Activated T-helper 2 cell treated with anti-CD3 and anti-CD28 coated beads, Interferon-gamma antibody, Interleukin-2, Interleukin-4, amounts not matched to agents 10 μg/mL and 5 μg/mL and 100 μg/mL, durations not matched to agents 14 hours and 24 hours and 36 hours (primary cell): Measurements from ENCODE around the gene PARP11. TPM values are rescaled to one million over a fixed set of nuclear protein-coding genes. Genes with fewer than 3 reads are reported as not detected.

Experiments used
- DNase-seq: peaks from one replicate; pipeline ENCODE4 v3.0.0; 2021; ENCODE audit warnings: low spot score
- H3K27ac Mint-ChIP-seq: one replicate; pipeline ENCODE4 v1.8.0; 2021; ENCODE audit warnings: mixed read lengths
- H3K27me3 Mint-ChIP-seq: one replicate; pipeline ENCODE4 v1.8.0; 2021; ENCODE audit warnings: low read depth, mixed read lengths
- H3K36me3 Mint-ChIP-seq: one replicate; pipeline ENCODE4 v1.8.0; 2021; ENCODE audit warnings: low read depth, mixed read lengths
- H3K4me1 Mint-ChIP-seq: one replicate; pipeline ENCODE4 v1.8.0; 2021; ENCODE audit warnings: low read depth, mixed read lengths
- H3K4me3 Mint-ChIP-seq: one replicate; pipeline ENCODE4 v1.8.0; 2021; ENCODE audit warnings: low read depth, mild to moderate bottlenecking, moderate library complexity, mixed read lengths
- H3K9me3 Mint-ChIP-seq: one replicate; pipeline ENCODE4 v1.8.0; 2021; ENCODE audit warnings: mixed read lengths
- intact Hi-C: fragments of 100-400 bp; cut with micrococcal nuclease; formaldehyde crosslinking; loops from one replicate; pipeline ENCODE4 v1.15.1; 2023
- total RNA-seq: library from RNA; stranded (reverse); gene quantifications from 2 replicates; pipeline ENCODE4 v1.2.3, GENCODE V29; 2022

The PARP11 gene
- total RNA-seq, 1 donor from 2014 or later, result 16.0 TPM

DNA sequence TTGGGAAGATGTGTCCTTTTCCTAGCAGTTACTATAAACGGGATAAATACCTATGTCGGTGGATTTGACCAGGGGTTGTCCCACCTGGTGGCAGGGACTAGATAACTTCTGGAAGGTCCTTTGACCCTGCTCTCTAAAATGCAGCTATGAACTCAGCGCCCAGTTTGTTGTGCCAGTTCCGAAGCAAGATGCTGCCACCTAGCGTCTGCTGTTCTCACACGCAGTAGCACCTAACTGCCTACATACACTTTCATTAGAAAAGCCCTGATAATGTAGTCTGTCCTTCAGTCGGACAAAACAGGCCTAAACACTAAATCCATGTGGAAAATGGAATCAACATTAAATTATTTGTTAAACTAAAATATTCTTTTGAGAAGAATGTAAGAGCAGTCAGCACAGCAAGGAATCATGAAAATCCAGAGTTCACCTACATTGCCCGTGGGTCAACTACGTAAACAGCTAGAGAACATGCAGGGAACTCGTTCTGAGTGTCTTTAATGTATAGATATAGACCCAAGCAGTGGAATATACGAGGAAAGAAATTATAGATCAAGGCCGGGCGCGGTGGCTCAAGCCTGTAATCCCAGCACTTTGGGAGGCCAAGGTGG lies 69.2 kb downstream of the PARP11 start:
- Mint-ChIP-seq H3K4me1 (peaks cover 6% of the 10 kb centered on the region), H3K27ac (no peak overlapping the region), H3K4me3 (no peak overlapping the region), H3K9me3 (no peaks in the 10 kb centered on the region), H3K27me3 (no peaks in the 10 kb centered on the region), H3K36me3 (peaks cover 21% of the 10 kb centered on the region)
- intact Hi-C loops, result loop anchor here (1.0 to 5.0 kb wide), 2 partner anchors 147 to 504 kb away; no protein-coding TSS in a partner anchor
- peak; percentile 51 for DNase-seq

- no peak overlapping the region for H3K4me3 Mint-ChIP-seq
- no peak for DNase-seq
- H3K36me3 Mint-ChIP-seq, result peaks cover 16% of the 10 kb centered on the region
- no peak overlapping the region for H3K27ac Mint-ChIP-seq
- H3K4me1 Mint-ChIP-seq, result peaks cover 3% of the 10 kb centered on the region
- no peaks in the 10 kb centered on the region for H3K27me3 Mint-ChIP-seq
- no peaks in the 10 kb centered on the region for H3K9me3 Mint-ChIP-seq
- intact Hi-C loops, result loop anchor here (5.0 kb wide), 1 partner anchor 145 kb away; no protein-coding TSS in a partner anchor
Observed at GRCh38 chr12:3802721-3803120, 70.5 kb downstream of the PARP11 start.

- Mint-ChIP-seq H3K9me3 (no peaks in the 10 kb centered on the region), H3K27ac (no peak overlapping the region), H3K4me1 (peaks cover 9% of the 10 kb centered on the region), H3K4me3 (no peak overlapping the region), H3K27me3 (no peaks in the 10 kb centered on the region), H3K36me3 (no peaks in the 10 kb centered on the region)
- intact Hi-C loops, result no loop called here
- no peak for DNase-seq
Observed at GRCh38 chr12:3797531-3798048, 75.6 kb downstream of the PARP11 start.

DNA sequence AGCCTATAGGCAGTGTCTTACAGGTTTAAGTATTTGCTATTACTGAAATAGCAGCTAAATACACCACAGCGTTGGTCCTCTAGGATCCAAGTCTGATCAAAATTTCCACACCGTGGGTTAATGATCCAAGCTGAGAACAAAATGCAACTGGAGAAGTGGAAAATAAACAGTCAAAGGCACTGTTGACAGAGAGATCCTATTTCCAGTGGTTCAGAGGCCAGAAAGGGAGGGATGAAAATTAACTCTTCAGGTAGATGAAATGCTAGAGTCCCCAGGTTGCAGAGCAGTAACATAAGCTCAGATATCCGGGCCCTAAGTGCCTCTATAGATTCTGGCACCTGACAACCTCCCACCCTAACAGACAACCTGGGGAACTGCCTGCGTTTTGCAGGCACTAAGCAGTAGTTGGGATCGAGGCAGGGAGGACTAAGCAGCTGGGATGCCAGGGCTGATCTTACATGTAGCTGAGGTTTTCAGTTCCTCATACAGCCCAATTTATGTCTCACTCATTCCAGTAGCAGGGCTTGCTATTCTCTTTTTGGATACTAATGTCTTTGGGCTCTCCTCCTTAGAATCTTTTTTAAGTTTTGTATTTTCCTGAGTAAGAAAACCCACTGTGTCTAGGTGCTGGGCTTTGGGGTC lies 77.6 kb downstream of the PARP11 start:
- intact Hi-C loops, result no loop called here
- no peaks in the 10 kb centered on the region for H3K9me3 Mint-ChIP-seq
- no peak overlapping the region for H3K27ac Mint-ChIP-seq
- peaks cover 6% of the 10 kb centered on the region for H3K4me1 Mint-ChIP-seq
- H3K27me3 Mint-ChIP-seq, result no peaks in the 10 kb centered on the region
- DNase-seq, result no peak
- no peaks in the 10 kb centered on the region for H3K36me3 Mint-ChIP-seq
- no peak overlapping the region for H3K4me3 Mint-ChIP-seq

DNA sequence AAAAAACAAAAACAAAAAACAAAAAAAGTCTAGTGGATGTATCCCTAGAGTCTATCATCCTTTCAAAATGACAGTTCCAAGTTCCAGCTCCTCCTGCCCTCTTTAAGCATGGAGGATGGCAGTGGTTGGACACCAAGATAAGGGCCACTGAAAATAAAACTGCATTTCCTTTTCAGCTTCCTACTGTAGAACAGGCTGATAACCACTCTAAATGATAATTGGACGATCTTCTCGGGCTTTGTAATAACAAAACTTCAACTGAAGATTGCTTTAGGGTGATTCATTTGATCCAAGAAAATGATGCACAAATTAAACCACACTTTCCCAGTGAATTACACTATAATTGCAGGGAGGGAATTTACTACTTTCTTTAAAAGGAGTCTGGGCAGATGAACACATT lies 78.1 kb downstream of the PARP11 start:
- intact Hi-C loops, result no loop called here
- DNase-seq, result no peak
- Mint-ChIP-seq H3K9me3 (no peaks in the 10 kb centered on the region), H3K27ac (no peak overlapping the region), H3K36me3 (no peaks in the 10 kb centered on the region), H3K4me1 (peaks cover 6% of the 10 kb centered on the region), H3K27me3 (no peaks in the 10 kb centered on the region), H3K4me3 (no peak overlapping the region)

DNA sequence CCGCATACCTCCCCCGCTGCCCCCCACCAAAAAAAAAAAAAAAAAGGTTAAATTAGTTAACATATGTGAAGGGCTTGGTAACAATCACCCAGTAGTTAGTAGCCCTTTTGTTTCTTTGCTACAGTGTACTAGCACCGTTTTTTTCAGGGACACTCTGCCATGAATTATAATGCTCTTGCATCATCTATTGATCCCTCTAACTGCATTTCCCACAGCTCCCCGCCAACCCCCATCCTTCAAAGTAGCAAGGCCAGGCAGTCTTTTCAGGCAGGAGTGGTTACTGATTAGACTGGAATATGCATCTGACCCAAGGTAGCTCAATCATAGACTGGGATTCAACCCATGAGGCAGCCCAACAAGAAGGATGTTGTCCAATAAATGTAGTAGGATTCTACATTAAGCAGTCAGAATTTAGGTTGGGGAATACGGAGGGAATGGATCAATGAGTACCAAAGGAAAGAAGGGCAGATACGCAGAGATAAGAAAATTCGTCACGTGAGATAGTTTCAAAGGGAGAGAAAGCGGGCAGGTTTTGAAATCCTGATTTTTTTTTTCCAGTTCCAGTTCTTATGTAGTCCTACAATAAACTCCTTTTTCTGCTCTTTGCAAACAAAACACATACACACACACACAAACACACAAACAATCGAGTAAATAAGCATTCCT lies 80.4 kb downstream of the PARP11 start:
- intact Hi-C loops, result no loop called here
- Mint-ChIP-seq H3K27ac (no peak overlapping the region), H3K27me3 (no peaks in the 10 kb centered on the region), H3K36me3 (no peaks in the 10 kb centered on the region), H3K9me3 (peaks cover 7% of the 10 kb centered on the region), H3K4me3 (no peak overlapping the region), H3K4me1 (peaks cover 6% of the 10 kb centered on the region)
- no peak for DNase-seq

- peaks cover 6% of the 10 kb centered on the region for H3K4me1 Mint-ChIP-seq
- intact Hi-C loops, result no loop called here
- H3K27me3 Mint-ChIP-seq, result no peaks in the 10 kb centered on the region
- no peak overlapping the region for H3K27ac Mint-ChIP-seq
- H3K9me3 Mint-ChIP-seq, result peaks cover 7% of the 10 kb centered on the region
- no peak overlapping the region for H3K4me3 Mint-ChIP-seq
- DNase-seq, result no peak
- no peaks in the 10 kb centered on the region for H3K36me3 Mint-ChIP-seq
Observed at GRCh38 chr12:3791256-3791874, 81.8 kb downstream of the PARP11 start.

- intact Hi-C loops, result no loop called here
- DNase-seq, result no peak
- Mint-ChIP-seq H3K4me3 (no peak overlapping the region), H3K27me3 (no peaks in the 10 kb centered on the region), H3K9me3 (peaks cover 7% of the 10 kb centered on the region), H3K4me1 (peaks cover 6% of the 10 kb centered on the region), H3K27ac (no peak overlapping the region), H3K36me3 (no peaks in the 10 kb centered on the region)
Observed at GRCh38 chr12:3790642-3791041, 82.6 kb downstream of the PARP11 start.

- H3K4me1 Mint-ChIP-seq, result no peaks in the 10 kb centered on the region
- no peaks in the 10 kb centered on the region for H3K36me3 Mint-ChIP-seq
- no peak for DNase-seq
- no peak overlapping the region for H3K27ac Mint-ChIP-seq
- H3K4me3 Mint-ChIP-seq, result no peak overlapping the region
- intact Hi-C loops, result no loop called here
- H3K9me3 Mint-ChIP-seq, result peaks cover 7% of the 10 kb centered on the region
- H3K27me3 Mint-ChIP-seq, result no peaks in the 10 kb centered on the region
Observed at GRCh38 chr12:3789838-3790237, 83.4 kb downstream of the PARP11 start.

DNA sequence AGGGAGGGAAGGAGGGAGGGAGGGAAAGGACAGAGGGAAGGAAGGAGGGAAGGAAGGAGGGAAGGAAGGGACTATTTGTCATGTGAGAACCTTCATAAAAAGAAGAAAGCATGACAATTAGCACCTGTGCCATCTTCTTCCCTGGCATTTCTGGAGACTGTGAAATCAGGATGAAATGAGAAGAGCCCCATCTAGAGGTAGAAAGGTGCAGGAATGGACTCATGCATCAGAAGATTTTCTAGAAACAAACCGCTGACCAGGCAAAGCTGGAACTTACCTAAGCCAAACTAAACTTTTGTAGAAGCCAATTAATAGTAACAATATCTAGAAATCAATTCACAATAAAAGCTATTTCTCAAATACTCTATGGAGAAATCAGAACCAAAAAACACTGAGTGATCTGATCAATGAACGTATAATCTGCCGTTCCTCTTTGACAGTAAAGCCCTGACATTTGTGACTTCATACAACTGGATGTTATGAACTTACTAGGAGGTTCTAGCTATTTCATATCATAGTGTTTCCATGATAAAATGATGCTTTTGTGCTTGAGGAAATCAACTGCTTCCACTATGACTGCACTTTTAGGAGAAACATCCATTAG lies 95.9 kb downstream of the PARP11 start:
- intact Hi-C loops, result loop anchor here (1.0 kb wide), 1 partner anchor 119 kb away; no protein-coding TSS in a partner anchor
- H3K4me1 Mint-ChIP-seq, result peaks cover 4% of the 10 kb centered on the region
- no peak overlapping the region for H3K27ac Mint-ChIP-seq
- H3K27me3 Mint-ChIP-seq, result peaks cover 10% of the 10 kb centered on the region
- DNase-seq, result no peak
- H3K9me3 Mint-ChIP-seq, result no peaks in the 10 kb centered on the region
- no peak overlapping the region for H3K4me3 Mint-ChIP-seq
- no peaks in the 10 kb centered on the region for H3K36me3 Mint-ChIP-seq

DNA sequence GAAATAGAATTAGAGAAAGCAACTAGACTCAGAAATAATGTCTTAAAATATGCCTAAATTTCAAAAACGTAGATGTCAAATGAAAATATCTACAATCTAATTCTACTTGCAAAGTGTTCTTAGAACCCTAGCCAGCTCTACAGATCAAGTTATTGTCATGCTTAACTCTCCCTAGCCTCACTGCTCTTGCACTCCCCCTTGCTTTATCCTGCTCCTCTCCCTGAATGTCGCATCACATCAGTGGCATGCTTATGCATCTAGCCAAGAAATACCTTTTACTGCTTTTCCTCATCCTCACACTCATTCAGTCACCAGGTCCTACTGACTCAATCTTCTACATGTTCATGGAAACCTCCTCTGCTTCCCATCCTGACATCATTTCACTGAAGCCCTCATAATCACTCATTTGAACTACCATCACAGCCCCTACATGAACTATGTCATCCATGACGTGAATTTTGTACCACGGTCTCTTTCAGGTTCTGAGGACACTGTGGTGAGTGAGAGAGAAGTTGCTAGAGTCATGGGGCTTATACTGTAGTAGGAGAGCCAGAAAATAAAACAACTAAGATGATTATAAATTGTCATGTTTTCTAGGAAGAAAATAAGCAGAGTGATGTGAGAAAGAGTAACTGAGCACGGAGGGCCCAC lies 97.7 kb downstream of the PARP11 start:
- no peaks in the 10 kb centered on the region for H3K9me3 Mint-ChIP-seq
- H3K36me3 Mint-ChIP-seq, result no peaks in the 10 kb centered on the region
- intact Hi-C loops, result no loop called here

DNA sequence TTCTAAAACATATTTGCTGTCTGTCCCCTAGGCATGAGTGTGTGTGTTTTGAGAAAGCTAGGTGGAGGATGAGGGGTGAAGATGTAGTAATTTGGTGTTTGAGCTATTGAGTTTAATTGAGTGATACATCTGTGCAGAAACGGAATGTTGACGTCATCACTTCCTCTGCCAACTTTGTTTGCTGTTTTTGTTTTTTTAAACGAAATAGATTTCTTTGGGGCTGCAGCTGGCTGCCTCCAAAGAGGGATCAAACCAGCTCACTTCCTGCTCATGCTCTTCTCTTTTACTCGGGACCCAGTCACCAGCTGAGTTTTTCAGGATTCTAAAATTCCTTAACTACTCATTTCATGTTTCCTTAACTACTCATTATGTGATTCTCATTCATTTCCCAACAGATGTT lies 100.8 kb downstream of the PARP11 start:
- H3K4me1 Mint-ChIP-seq, result peaks cover 9% of the 10 kb centered on the region
- H3K36me3 Mint-ChIP-seq, result no peaks in the 10 kb centered on the region
- H3K27ac Mint-ChIP-seq, result no peak overlapping the region
- DNase-seq, result no peak
- H3K27me3 Mint-ChIP-seq, result peaks cover 8% of the 10 kb centered on the region
- intact Hi-C loops, result no loop called here
- H3K9me3 Mint-ChIP-seq, result no peaks in the 10 kb centered on the region
- H3K4me3 Mint-ChIP-seq, result no peak overlapping the region

More for the DNA sequence above, 97.7 kb downstream of the PARP11 start:
- H3K27ac Mint-ChIP-seq, result no peak overlapping the region
- peaks cover 10% of the 10 kb centered on the region for H3K27me3 Mint-ChIP-seq
- no peak overlapping the region for H3K4me3 Mint-ChIP-seq
- H3K4me1 Mint-ChIP-seq, result peaks cover 9% of the 10 kb centered on the region
- no peak for DNase-seq
